Measurements from ENCODE around the gene NOP56. TPM values are rescaled to one million over a fixed set of nuclear protein-coding genes. Genes with fewer than 3 reads are reported as not detected.

NOP56 gene
- total and polyA plus RNA-seq, 2 of the 4 experiments (the other 2 are of a cell fraction), result 189 to 231 TPM

DNA sequence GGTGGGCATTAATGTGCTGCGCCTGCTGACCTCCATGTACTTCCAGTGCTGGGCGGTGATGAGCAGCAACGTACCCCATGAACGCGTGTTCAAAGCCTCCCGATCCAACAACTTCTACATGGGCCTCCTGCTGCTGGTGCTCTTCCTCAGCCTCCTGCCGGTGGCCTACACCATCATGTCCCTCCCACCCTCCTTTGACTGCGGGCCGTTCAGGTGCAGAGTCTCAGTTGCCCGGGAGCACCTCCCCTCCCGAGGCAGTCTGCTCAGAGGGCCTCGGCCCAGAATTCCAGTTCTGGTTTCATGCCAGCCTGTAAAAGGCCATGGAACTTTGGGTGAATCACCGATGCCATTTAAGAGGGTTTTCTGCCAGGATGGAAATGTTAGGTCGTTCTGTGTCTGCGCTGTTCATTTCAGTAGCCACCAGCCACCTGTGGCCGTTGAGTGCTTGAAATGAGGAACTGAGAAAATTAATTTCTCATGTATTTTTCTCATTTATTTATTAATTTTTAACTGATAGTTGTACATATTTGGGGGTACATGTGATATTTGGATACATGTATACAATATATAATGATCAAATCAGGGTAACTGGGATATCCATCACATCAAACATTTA lies 35.2 kb upstream of the NOP56 start:
- Histone ChIP-seq H3K9me1 (ENCODE audit: insufficient read depth, low read length) (no peaks in the 10 kb centered on the region), H3K36me3 (ENCODE audit: control insufficient read depth, insufficient read depth, low read length) (no peaks in the 10 kb centered on the region), H3K79me1 (ENCODE audit: low read depth in 1 of 2, low read length in 2 of 2) (no peaks in the 10 kb centered on the region), H3K4ac (ENCODE audit: low read depth, low read length) (no peak overlapping the region), H2BK15ac (ENCODE audit: low read depth, low read length) (no peak overlapping the region), H2BK20ac (ENCODE audit: low read depth, low read length) (no peak overlapping the region), H2AK9ac (replicated peaks; ENCODE audit: low read depth, low read length, poor library complexity) (no peak overlapping the region), H3K18ac (ENCODE audit: low read depth, low read length) (no peak overlapping the region), H2AK5ac (ENCODE audit: low read depth, low read length) (no peak overlapping the region), H3K27ac (ENCODE audit: insufficient read depth, low read length) (no peak overlapping the region), H3K23ac (ENCODE audit: low read depth, low read length) (no peak overlapping the region), H2BK120ac (ENCODE audit: low read depth, low read length) (no peak overlapping the region), H4K91ac (ENCODE audit: insufficient read depth, low read depth, low read length) (no peak overlapping the region), H4K5ac (ENCODE audit: low read depth, low read length) (no peak overlapping the region), H3K27me3 (ENCODE audit: control insufficient read depth, insufficient read depth, low read length) (peaks cover 8% of the 10 kb centered on the region), H4K20me1 (ENCODE audit: insufficient read depth, low read length) (no peaks in the 10 kb centered on the region), H3K9me3 (ENCODE audit: control insufficient read depth, insufficient read depth, low read length) (peaks cover 2% of the 10 kb centered on the region; the same call in 1 of the 2 replicates), H3K56ac (ENCODE audit: extremely low read depth, insufficient read depth, low read length) (no peak overlapping the region), H3K9ac (ENCODE audit: low read depth, low read length) (no peak overlapping the region), H4K8ac (ENCODE audit: low read depth in 2 of 2, low read length in 2 of 2) (no peak overlapping the region), H3K4me2 (ENCODE audit: low read depth, low read length) (no peak overlapping the region), H3K4me1 (ENCODE audit: control insufficient read depth, insufficient read depth, low read length) (no peaks in the 10 kb centered on the region), H2BK5ac (ENCODE audit: low read depth, low read length, poor library complexity, severe bottlenecking) (no peak overlapping the region), H3K4me3 (ENCODE audit: insufficient read depth, low read depth, low read length) (no peak overlapping the region), H3K14ac (replicated peaks; ENCODE audit: low read depth, low read length) (no peak overlapping the region), H2AFZ (replicated peaks; ENCODE audit: low read length, poor library complexity) (no peak overlapping the region)
- WGBS, 2 experiments (ENCODE audit: extremely low coverage in 2 of 2, insufficient read length in 1 of 2), result 70% methylated on average over 11 of the region's 16 CpGs; no CpG with 5 or more reads in 1 of the 2 experiments
- no peak for DNase-seq
- in situ Hi-C loops (cut with MboI; ENCODE audit: low sequenced_read_pairs), result no loop called here
- TF ChIP-seq MAZ (IDR thresholded peaks at IDR 0.05; ENCODE audit: borderline replicate concordance, low read depth, low read length), result no peak
- TF ChIP-seq, protein P1, sequence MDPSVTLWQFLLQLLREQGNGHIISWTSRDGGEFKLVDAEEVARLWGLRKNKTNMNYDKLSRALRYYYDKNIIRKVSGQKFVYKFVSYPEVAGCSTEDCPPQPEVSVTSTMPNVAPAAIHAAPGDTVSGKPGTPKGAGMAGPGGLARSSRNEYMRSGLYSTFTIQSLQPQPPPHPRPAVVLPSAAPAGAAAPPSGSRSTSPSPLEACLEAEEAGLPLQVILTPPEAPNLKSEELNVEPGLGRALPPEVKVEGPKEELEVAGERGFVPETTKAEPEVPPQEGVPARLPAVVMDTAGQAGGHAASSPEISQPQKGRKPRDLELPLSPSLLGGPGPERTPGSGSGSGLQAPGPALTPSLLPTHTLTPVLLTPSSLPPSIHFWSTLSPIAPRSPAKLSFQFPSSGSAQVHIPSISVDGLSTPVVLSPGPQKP (IDR thresholded peaks at IDR 0.05; ENCODE audit: borderline replicate concordance, low read depth, low read length), result no peak
- TF ChIP-seq, protein P2, sequence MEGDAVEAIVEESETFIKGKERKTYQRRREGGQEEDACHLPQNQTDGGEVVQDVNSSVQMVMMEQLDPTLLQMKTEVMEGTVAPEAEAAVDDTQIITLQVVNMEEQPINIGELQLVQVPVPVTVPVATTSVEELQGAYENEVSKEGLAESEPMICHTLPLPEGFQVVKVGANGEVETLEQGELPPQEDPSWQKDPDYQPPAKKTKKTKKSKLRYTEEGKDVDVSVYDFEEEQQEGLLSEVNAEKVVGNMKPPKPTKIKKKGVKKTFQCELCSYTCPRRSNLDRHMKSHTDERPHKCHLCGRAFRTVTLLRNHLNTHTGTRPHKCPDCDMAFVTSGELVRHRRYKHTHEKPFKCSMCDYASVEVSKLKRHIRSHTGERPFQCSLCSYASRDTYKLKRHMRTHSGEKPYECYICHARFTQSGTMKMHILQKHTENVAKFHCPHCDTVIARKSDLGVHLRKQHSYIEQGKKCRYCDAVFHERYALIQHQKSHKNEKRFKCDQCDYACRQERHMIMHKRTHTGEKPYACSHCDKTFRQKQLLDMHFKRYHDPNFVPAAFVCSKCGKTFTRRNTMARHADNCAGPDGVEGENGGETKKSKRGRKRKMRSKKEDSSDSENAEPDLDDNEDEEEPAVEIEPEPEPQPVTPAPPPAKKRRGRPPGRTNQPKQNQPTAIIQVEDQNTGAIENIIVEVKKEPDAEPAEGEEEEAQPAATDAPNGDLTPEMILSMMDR (conservative IDR thresholded peaks at IDR 0.05; ENCODE audit: low read depth, low read length), result no peak
- no peak for TF ChIP-seq CEBPB (IDR thresholded peaks at IDR 0.05; ENCODE audit: low read depth, low read length)
- TF ChIP-seq RCOR1 (IDR thresholded peaks at IDR 0.05; ENCODE audit: insufficient replicate concordance, low read length), result no peak
- TF ChIP-seq RFX5 (IDR thresholded peaks at IDR 0.05; ENCODE audit: low read depth, low read length), result no peak
- no peak for TF ChIP-seq NFE2L2 (IDR thresholded peaks at IDR 0.05; ENCODE audit: low read depth, low read length)
- dilution Hi-C loops (cut with HindIII; ENCODE audit: low sequenced_read_pairs, unreplicated experiment), result no loop called here
- BruUV-seq (replicated peaks), result no TSS peak
- ChIA-PET POLR2A (ENCODE audit: unreplicated experiment) (no interaction called here), CTCF (no interaction called here)
- intact Hi-C loops (cut with micrococcal nuclease), result no loop called here
- ATAC-seq (ENCODE audit: low read depth), result no peak
